Panc1 (cell line): ENCODE results near the gene ADPGK.

Experiments used
- POLR2AphosphoS5 ChIP-seq: IDR thresholded peaks from 2 replicates; pipeline ENCODE4 v1.6.1; 2012; ENCODE audit warnings: mild to moderate bottlenecking, low read depth, low read length, moderate library complexity
- REST ChIP-seq, 2 experiments: IDR thresholded peaks; 2 replicates each; pipeline ENCODE4 v1.6.1; 2011 to 2012; ENCODE audit warnings: low read depth in 2 of 2, control low read depth in 1 of 2, low read length in 1 of 2, mild to moderate bottlenecking in 1 of 2, moderate library complexity in 1 of 2; ENCODE audit not compliant: insufficient read depth in 1 of 2
- SIN3A ChIP-seq: IDR thresholded peaks from 2 replicates; pipeline ENCODE4 v1.6.1; 2012; ENCODE audit warnings: low read depth, mild to moderate bottlenecking, low read length, moderate library complexity, borderline replicate concordance; ENCODE audit not compliant: insufficient read depth
- TF ChIP-seq, protein P1 (sequence below): fragments of 450-650 bp; IDR thresholded peaks from 2 replicates; pipeline ENCODE4 v1.5.1; 2017; ENCODE audit warnings: mild to moderate bottlenecking

DNA sequence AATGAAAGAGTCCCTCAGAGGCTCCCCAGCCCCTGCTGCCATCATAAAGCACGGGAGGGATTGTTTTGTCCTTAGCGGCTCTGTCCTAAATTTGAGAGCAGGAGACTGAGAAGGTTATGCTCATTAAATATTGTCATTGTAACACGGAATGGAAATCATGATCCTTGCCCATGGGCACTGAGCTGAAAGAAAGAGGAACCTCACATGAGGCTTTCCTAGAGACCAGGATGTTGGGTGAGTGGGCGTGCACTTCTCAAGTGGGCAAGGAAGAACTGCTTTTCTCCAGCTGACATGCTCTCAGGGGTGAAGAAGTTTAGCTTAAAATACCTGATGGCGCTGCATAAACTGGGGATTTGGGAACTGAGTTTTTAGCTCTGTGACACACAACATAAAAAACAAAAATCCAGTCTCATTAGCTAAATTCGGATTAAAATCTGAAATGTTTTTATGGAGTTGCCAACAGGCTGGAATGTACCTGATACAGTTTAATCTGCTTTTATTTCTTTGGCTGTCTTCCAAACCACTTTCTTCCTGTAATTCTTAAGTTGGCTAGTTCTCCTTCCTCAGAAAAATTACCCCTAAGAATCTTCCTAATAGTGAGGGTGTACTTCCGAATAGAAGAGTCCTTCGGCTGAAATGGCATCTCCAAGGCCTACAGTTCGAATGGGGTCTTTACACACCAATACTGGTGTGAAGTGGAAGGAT lies 31.7 kb downstream of the ADPGK start:
- TF ChIP-seq, protein P1, sequence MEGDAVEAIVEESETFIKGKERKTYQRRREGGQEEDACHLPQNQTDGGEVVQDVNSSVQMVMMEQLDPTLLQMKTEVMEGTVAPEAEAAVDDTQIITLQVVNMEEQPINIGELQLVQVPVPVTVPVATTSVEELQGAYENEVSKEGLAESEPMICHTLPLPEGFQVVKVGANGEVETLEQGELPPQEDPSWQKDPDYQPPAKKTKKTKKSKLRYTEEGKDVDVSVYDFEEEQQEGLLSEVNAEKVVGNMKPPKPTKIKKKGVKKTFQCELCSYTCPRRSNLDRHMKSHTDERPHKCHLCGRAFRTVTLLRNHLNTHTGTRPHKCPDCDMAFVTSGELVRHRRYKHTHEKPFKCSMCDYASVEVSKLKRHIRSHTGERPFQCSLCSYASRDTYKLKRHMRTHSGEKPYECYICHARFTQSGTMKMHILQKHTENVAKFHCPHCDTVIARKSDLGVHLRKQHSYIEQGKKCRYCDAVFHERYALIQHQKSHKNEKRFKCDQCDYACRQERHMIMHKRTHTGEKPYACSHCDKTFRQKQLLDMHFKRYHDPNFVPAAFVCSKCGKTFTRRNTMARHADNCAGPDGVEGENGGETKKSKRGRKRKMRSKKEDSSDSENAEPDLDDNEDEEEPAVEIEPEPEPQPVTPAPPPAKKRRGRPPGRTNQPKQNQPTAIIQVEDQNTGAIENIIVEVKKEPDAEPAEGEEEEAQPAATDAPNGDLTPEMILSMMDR = no peak
- TF ChIP-seq POLR2AphosphoS5 = no peak
- no peak for TF ChIP-seq SIN3A
- no peak for TF ChIP-seq REST (IDR thresholded peaks at IDR 0.05; ENCODE audit: insufficient read depth in 1 of 2, low read depth in 2 of 2, low read length in 1 of 2)
